Natural killer cell (primary cell): ENCODE data around the gene AKR1D1. TPM values are rescaled to one million over a fixed set of nuclear protein-coding genes. Genes with fewer than 3 reads are reported as not detected.
"Not testable (repeated sequence)": the region's sequence is repeated elsewhere in the genome, so short reads cannot be mapped to it uniquely, and the experiment has no call there.

Experiments used
- ATAC-seq, 3 donors: fragments of 150-1000 bp in 2 of 3; fragments of 200-7000 bp in 1 of 3; cut with Tn5 transposase; 1 replicate in 1 of 3; 2 replicates in 2 of 3; pipeline ENCODE4 v1.10.0; 2021; ENCODE audit warnings: mild to moderate bottlenecking in 2 of 3, moderate library complexity in 2 of 3
- DNase-seq, 2 donors: peaks; one replicate each; pipeline versions ENCODE4 v3.0.0 to v3.0.0-alpha.2; 2013 to 2021; ENCODE audit warnings: mixed read lengths in 1 of 2
- H3K27ac ChIP-seq: one replicate; pipeline ENCODE4 v1.5.1; 2013; ENCODE audit warnings: mild to moderate bottlenecking, low read length
- H3K27me3 ChIP-seq: one replicate; pipeline ENCODE4 v1.6.1; 2013; ENCODE audit warnings: low read length; ENCODE audit not compliant: control insufficient read depth, insufficient read depth
- H3K36me3 ChIP-seq: one replicate; pipeline ENCODE4 v1.6.1; 2013; ENCODE audit warnings: low read length; ENCODE audit not compliant: control insufficient read depth, insufficient read depth
- H3K4me1 ChIP-seq: one replicate; pipeline ENCODE4 v1.6.1; 2013; ENCODE audit warnings: low read length; ENCODE audit not compliant: control insufficient read depth, insufficient read depth
- H3K4me3 ChIP-seq: one replicate; pipeline ENCODE4 v1.5.1; 2013; ENCODE audit warnings: low read length
- H3K9me3 ChIP-seq: one replicate; pipeline ENCODE4 v1.6.1; 2013; ENCODE audit warnings: low read length; ENCODE audit not compliant: control insufficient read depth, insufficient read depth
- H3K27ac Mint-ChIP-seq, 2 donors: one replicate each; pipeline ENCODE4 v1.8.0; 2022; ENCODE audit warnings: mild to moderate bottlenecking in 2 of 2, mixed read lengths in 2 of 2, moderate library complexity in 1 of 2
- H3K27me3 Mint-ChIP-seq, 2 donors: one replicate each; pipeline ENCODE4 v1.8.0; 2022; ENCODE audit warnings: low read depth in 2 of 2, mixed read lengths in 2 of 2
- H3K36me3 Mint-ChIP-seq: one replicate; pipeline ENCODE4 v1.8.0; 2022; ENCODE audit warnings: mixed read lengths
- H3K4me1 Mint-ChIP-seq, 2 donors: one replicate each; pipeline ENCODE4 v1.8.0; 2022; ENCODE audit warnings: mixed read lengths in 2 of 2
- H3K4me3 Mint-ChIP-seq: one replicate; pipeline ENCODE4 v1.8.0; 2022; ENCODE audit warnings: mild to moderate bottlenecking, moderate library complexity, mixed read lengths
- H3K9me3 Mint-ChIP-seq, 2 donors: one replicate each; pipeline ENCODE4 v1.8.0; 2022; ENCODE audit warnings: mixed read lengths in 2 of 2
- CTCF ChIP-seq: fragments of 200-600 bp; IDR thresholded peaks from one replicate; pipeline ENCODE4 v1.8.0; 2022; ENCODE audit warnings: antibody characterized with exemption
- WGBS: methylation state at CpG from one replicate; pipeline ENCODE4 v1.1.7; 2013; ENCODE audit warnings: missing lambda C conversion rate; ENCODE audit not compliant: insufficient coverage; 5-methylcytosine and 5-hydroxymethylcytosine counted together
- intact Hi-C: fragments of 100-400 bp; cut with micrococcal nuclease; formaldehyde crosslinking; loops from one replicate; pipeline ENCODE4 v1.14.2; 2022
- total RNA-seq, 4 donors: library from RNA; stranded (reverse); fragments of 120-200 nt in 1 of 4; gene quantifications; one replicate each; pipeline versions ENCODE4 v1.2.3 to v1.2.4, GENCODE V29; 2013 to 2022

AKR1D1 gene
- total RNA-seq, 3 donors from 2014 or later (not counting 1 experiment from before 2014, with no cell fraction given) = not detected

GRCh38 chr7:138089080-138089901 lies 13.0 kb downstream of the AKR1D1 start:
- Mint-ChIP-seq H3K36me3 (no peaks in the 10 kb centered on the region), H3K4me1 (no peaks in the 10 kb centered on the region), H3K27ac (no peak overlapping the region), H3K4me3 (no peak overlapping the region), H3K27me3 (peaks cover 0 to 3% of the 10 kb centered on the region in 2 donors), H3K9me3 (no peaks in the 10 kb centered on the region)
- Histone ChIP-seq H3K4me1 (no peaks in the 10 kb centered on the region), H3K36me3 (no peaks in the 10 kb centered on the region), H3K27me3 (no peaks in the 10 kb centered on the region), H3K4me3 (no peak overlapping the region), H3K27ac (no peak overlapping the region), H3K9me3 (no peaks in the 10 kb centered on the region)
- ATAC-seq (no peak), DNase-seq (no peak)
- intact Hi-C loops = no loop called here
- no peak for TF ChIP-seq CTCF
- 96% methylated on average over 8 of the region's 9 CpGs for WGBS

GRCh38 chr7:138091032-138091431 lies 14.8 kb downstream of the AKR1D1 start:
- WGBS = 50% methylated on average over 2 of the region's 3 CpGs
- no peaks in the 10 kb centered on the region for H3K9me3 ChIP-seq
- intact Hi-C loops = no loop called here
- no peak for TF ChIP-seq CTCF
- H3K36me3 Mint-ChIP-seq = no peaks in the 10 kb centered on the region
- ATAC-seq (no peak), DNase-seq (no peak)
- no peaks in the 10 kb centered on the region for H3K27me3 ChIP-seq
- no peaks in the 10 kb centered on the region for H3K36me3 ChIP-seq
- H3K27me3 Mint-ChIP-seq = peaks cover 0 to 3% of the 10 kb centered on the region in 2 donors
- H3K27ac Mint-ChIP-seq = no peak overlapping the region
- no peaks in the 10 kb centered on the region for H3K9me3 Mint-ChIP-seq
- H3K4me3 ChIP-seq = no peak overlapping the region
- no peaks in the 10 kb centered on the region for H3K4me1 Mint-ChIP-seq
- H3K27ac ChIP-seq = no peak overlapping the region
- no peaks in the 10 kb centered on the region for H3K4me1 ChIP-seq
- H3K4me3 Mint-ChIP-seq = no peak overlapping the region

GRCh38 chr7:138091840-138092239 lies 15.6 kb downstream of the AKR1D1 start:
- intact Hi-C loops, H3K36me3 ChIP-seq, H3K4me1 Mint-ChIP-seq, H3K36me3 Mint-ChIP-seq, H3K27ac ChIP-seq, H3K9me3 ChIP-seq, H3K27me3 Mint-ChIP-seq, H3K4me1 ChIP-seq, H3K4me3 ChIP-seq, H3K27ac Mint-ChIP-seq, ATAC-seq, H3K9me3 Mint-ChIP-seq, DNase-seq, H3K4me3 Mint-ChIP-seq, H3K27me3 ChIP-seq: not testable (repeated sequence)
- WGBS = 89% methylated on average over 2 of the region's 2 CpGs

GRCh38 chr7:138092486-138093028 lies 16.3 kb downstream of the AKR1D1 start:
- 95% methylated on average over 4 of the region's 6 CpGs for WGBS

More at GRCh38 chr7:138092486-138093028, 16.3 kb downstream of the AKR1D1 start:
- no peak overlapping the region for H3K27ac ChIP-seq
- Mint-ChIP-seq H3K36me3 (no peaks in the 10 kb centered on the region), H3K4me1 (no peaks in the 10 kb centered on the region), H3K9me3 (no peaks in the 10 kb centered on the region), H3K4me3 (no peak overlapping the region), H3K27ac (no peak overlapping the region), H3K27me3 (peaks cover 0 to 5% of the 10 kb centered on the region in 2 donors)
- H3K9me3 ChIP-seq = no peaks in the 10 kb centered on the region
- no peaks in the 10 kb centered on the region for H3K4me1 ChIP-seq
- no peak overlapping the region for H3K4me3 ChIP-seq
- DNase-seq (no peak), ATAC-seq (no peak)
- intact Hi-C loops = no loop called here
- TF ChIP-seq CTCF = no peak
- H3K36me3 ChIP-seq = no peaks in the 10 kb centered on the region
- no peaks in the 10 kb centered on the region for H3K27me3 ChIP-seq
